ENCODE measurements around the gene PLCB1. TPM values are rescaled to one million over a fixed set of nuclear protein-coding genes. Genes with fewer than 3 reads are reported as not detected.

The PLCB1 gene
- total RNA-seq, 2 experiments from 2014 or later: 1.0 to 1.2 TPM

GRCh38 chr20:8796088-8796660 lies 664.1 kb downstream of the PLCB1 start:
- Mint-ChIP-seq H3K27ac (no peak overlapping the region), H3K27me3 (no peaks in the 10 kb centered on the region), H3K4me3 (no peak overlapping the region), H3K9me3 (no peaks in the 10 kb centered on the region), H3K36me3 (ENCODE audit: low read depth) (no peaks in the 10 kb centered on the region), H3K4me1 (no peaks in the 10 kb centered on the region)
- DNase-seq: no peak
- CTCF ChIA-PET: no interaction called here
- POLR2A ChIA-PET: no interaction called here

GRCh38 chr20:8798505-8798904 lies 666.4 kb downstream of the PLCB1 start:
- Mint-ChIP-seq H3K4me1 (no peaks in the 10 kb centered on the region), H3K27me3 (no peaks in the 10 kb centered on the region), H3K9me3 (no peaks in the 10 kb centered on the region), H3K27ac (no peak overlapping the region), H3K4me3 (no peak overlapping the region), H3K36me3 (ENCODE audit: low read depth) (no peaks in the 10 kb centered on the region)
- DNase-seq: no peak
- ChIA-PET POLR2A (no interaction called here), CTCF (interaction anchor here (0.5 kb wide), 1 partner anchor 286 kb away, joined by 3 read pairs; no protein-coding TSS in a partner anchor)

- ChIA-PET CTCF (no interaction called here), POLR2A (no interaction called here)
- Mint-ChIP-seq H3K9me3 (no peaks in the 10 kb centered on the region), H3K27me3 (no peaks in the 10 kb centered on the region), H3K4me1 (no peaks in the 10 kb centered on the region), H3K4me3 (no peak overlapping the region), H3K36me3 (ENCODE audit: low read depth) (no peaks in the 10 kb centered on the region), H3K27ac (no peak overlapping the region)
- DNase-seq: no peak
These were observed 668.0 kb downstream of the PLCB1 start for GRCh38 chr20:8800089-8800488.

- CTCF ChIA-PET: no interaction called here
- Mint-ChIP-seq H3K27me3 (no peaks in the 10 kb centered on the region), H3K4me1 (peaks cover 4% of the 10 kb centered on the region), H3K36me3 (ENCODE audit: low read depth) (no peaks in the 10 kb centered on the region), H3K27ac (no peak overlapping the region), H3K9me3 (no peaks in the 10 kb centered on the region), H3K4me3 (no peak overlapping the region)
- DNase-seq: no peak
- POLR2A ChIA-PET: no interaction called here
These were observed 669.6 kb downstream of the PLCB1 start for GRCh38 chr20:8801686-8802085.

GRCh38 chr20:8803065-8803464 lies 671.0 kb downstream of the PLCB1 start:
- POLR2A ChIA-PET: no interaction called here
- CTCF ChIA-PET: interaction anchor here (0.6 kb wide), 1 partner anchor 100 kb away, joined by 4 read pairs; no protein-coding TSS in a partner anchor

GRCh38 chr20:8803941-8804340 lies 671.9 kb downstream of the PLCB1 start:
- H3K4me1 Mint-ChIP-seq: peaks cover 4% of the 10 kb centered on the region
- no peaks in the 10 kb centered on the region for H3K9me3 Mint-ChIP-seq
- DNase-seq: no peak
- no peaks in the 10 kb centered on the region for H3K27me3 Mint-ChIP-seq
- no peak overlapping the region for H3K4me3 Mint-ChIP-seq
- POLR2A ChIA-PET: no interaction called here
- no peak overlapping the region for H3K27ac Mint-ChIP-seq
- H3K36me3 Mint-ChIP-seq (ENCODE audit: low read depth): no peaks in the 10 kb centered on the region
- CTCF ChIA-PET: no interaction called here

More at GRCh38 chr20:8803065-8803464, 671.0 kb downstream of the PLCB1 start:
- Mint-ChIP-seq H3K9me3 (no peaks in the 10 kb centered on the region), H3K4me1 (peaks cover 4% of the 10 kb centered on the region), H3K36me3 (ENCODE audit: low read depth) (no peaks in the 10 kb centered on the region), H3K4me3 (no peak overlapping the region), H3K27me3 (no peaks in the 10 kb centered on the region), H3K27ac (no peak overlapping the region)
- DNase-seq: no peak

- H3K9me3 Mint-ChIP-seq: no peaks in the 10 kb centered on the region
- no peaks in the 10 kb centered on the region for H3K27me3 Mint-ChIP-seq
- H3K4me3 Mint-ChIP-seq: no peak overlapping the region
- H3K4me1 Mint-ChIP-seq: peaks cover 4% of the 10 kb centered on the region
- no peaks in the 10 kb centered on the region for H3K36me3 Mint-ChIP-seq (ENCODE audit: low read depth)
- no peak for DNase-seq
- ChIA-PET CTCF (no interaction called here), POLR2A (no interaction called here)
- no peak overlapping the region for H3K27ac Mint-ChIP-seq
These were observed 673.8 kb downstream of the PLCB1 start for GRCh38 chr20:8805737-8806442.

- no peaks in the 10 kb centered on the region for H3K9me3 Mint-ChIP-seq
- ChIA-PET POLR2A (no interaction called here), CTCF (no interaction called here)
- H3K4me3 Mint-ChIP-seq: no peak overlapping the region
- H3K36me3 Mint-ChIP-seq (ENCODE audit: low read depth): no peaks in the 10 kb centered on the region
- no peaks in the 10 kb centered on the region for H3K27me3 Mint-ChIP-seq
- no peak overlapping the region for H3K27ac Mint-ChIP-seq
- H3K4me1 Mint-ChIP-seq: peaks cover 4% of the 10 kb centered on the region
- DNase-seq: no peak
These were observed 675.6 kb downstream of the PLCB1 start for GRCh38 chr20:8807480-8808201.

- ChIA-PET POLR2A (no interaction called here), CTCF (no interaction called here)
- Mint-ChIP-seq H3K36me3 (ENCODE audit: low read depth) (no peaks in the 10 kb centered on the region), H3K27ac (no peak overlapping the region), H3K9me3 (no peaks in the 10 kb centered on the region), H3K27me3 (no peaks in the 10 kb centered on the region), H3K4me1 (peaks cover 4% of the 10 kb centered on the region), H3K4me3 (no peak overlapping the region)
- DNase-seq: no peak
These were observed 676.1 kb downstream of the PLCB1 start for GRCh38 chr20:8808202-8808535.

- no peaks in the 10 kb centered on the region for H3K27me3 Mint-ChIP-seq
- H3K36me3 Mint-ChIP-seq (ENCODE audit: low read depth): no peaks in the 10 kb centered on the region
- H3K4me1 Mint-ChIP-seq: peaks cover 4% of the 10 kb centered on the region
- no peaks in the 10 kb centered on the region for H3K9me3 Mint-ChIP-seq
- DNase-seq: no peak
- ChIA-PET CTCF (no interaction called here), POLR2A (no interaction called here)
- no peak overlapping the region for H3K4me3 Mint-ChIP-seq
- H3K27ac Mint-ChIP-seq: no peak overlapping the region
These were observed 677.3 kb downstream of the PLCB1 start for GRCh38 chr20:8809107-8809953.

- no peak for DNase-seq
- Mint-ChIP-seq H3K9me3 (no peaks in the 10 kb centered on the region), H3K36me3 (ENCODE audit: low read depth) (no peaks in the 10 kb centered on the region), H3K27ac (no peak overlapping the region), H3K27me3 (no peaks in the 10 kb centered on the region), H3K4me3 (no peak overlapping the region), H3K4me1 (no peaks in the 10 kb centered on the region)
- CTCF ChIA-PET: no interaction called here
- POLR2A ChIA-PET: no interaction called here
These were observed 679.9 kb downstream of the PLCB1 start for GRCh38 chr20:8811801-8812594.

- no peaks in the 10 kb centered on the region for H3K27me3 Mint-ChIP-seq
- H3K36me3 Mint-ChIP-seq (ENCODE audit: low read depth): no peaks in the 10 kb centered on the region
- DNase-seq: no peak
- no peak overlapping the region for H3K4me3 Mint-ChIP-seq
- ChIA-PET CTCF (no interaction called here), POLR2A (no interaction called here)
- no peak overlapping the region for H3K27ac Mint-ChIP-seq
- no peaks in the 10 kb centered on the region for H3K4me1 Mint-ChIP-seq
- H3K9me3 Mint-ChIP-seq: no peaks in the 10 kb centered on the region
These were observed 680.8 kb downstream of the PLCB1 start for GRCh38 chr20:8812817-8813216.
